Hippocampal formation (tissue), 2 donors: ENCODE measurements around the gene MEIKIN.

ENCODE experiments used
- DNase-seq, 2 donors: peaks; one replicate each; lab custom pipeline; 2025; lab: John Stamatoyannopoulos, UW

The MEIKIN gene, protein sequence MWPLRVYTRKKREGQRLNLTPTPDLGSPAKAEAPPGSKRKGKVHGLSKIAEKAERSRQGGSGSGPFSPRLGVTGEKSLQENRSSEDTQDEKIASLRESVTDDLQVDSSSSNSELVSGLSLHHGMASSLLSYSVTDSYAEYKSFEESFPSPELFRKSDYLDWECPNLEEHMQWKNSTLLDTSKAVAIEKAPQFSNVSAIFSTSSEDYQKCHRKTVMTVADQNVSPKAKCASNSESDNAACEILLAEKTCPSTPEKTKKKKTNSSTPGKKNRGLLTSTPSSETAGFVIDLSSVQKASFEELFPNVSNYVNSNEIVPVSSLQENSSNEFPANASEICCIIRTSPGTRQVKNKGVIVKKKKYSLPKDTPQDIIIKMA

GRCh38 chr5:131945551-131946168 lies at the start of gene MEIKIN:
Gene MEIKIN (minus strand): TSS chr5:131945663. CDS start chr5:131945505, 158 bp downstream.
- DNase-seq: no peak

DNA sequence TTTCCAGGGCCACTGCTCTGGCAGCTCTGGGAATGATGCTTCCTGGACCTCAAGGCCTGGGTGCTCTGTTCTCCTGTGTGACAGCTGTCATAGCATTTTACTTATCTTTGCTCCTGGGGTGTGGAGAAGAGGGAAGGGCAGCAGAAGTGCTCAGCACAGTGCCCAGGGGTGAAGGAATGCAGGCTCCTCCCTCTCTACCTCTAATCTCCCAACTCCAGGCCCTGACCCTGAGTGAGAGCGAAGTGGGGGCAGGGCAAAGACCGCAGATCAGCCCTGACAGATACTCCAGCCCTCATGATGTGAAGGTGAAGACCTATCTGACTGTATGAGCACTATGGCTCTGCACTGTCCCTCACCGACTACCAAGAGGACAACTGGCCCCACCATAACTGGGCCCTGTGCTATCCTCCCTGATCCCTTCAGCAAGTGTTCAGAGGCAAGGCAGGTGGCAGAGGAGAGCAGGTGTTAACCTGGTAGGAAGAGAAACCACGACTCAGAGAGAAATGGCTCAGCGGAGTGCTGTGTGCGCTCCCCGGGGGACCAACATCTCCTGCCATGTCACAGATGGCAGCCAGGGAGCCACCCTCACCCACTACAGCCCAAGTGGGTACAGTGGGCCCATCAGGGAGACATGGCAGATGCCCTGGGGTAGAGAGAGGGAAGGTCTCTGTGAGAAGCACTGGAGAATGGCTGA lies 49.2 kb upstream of the MEIKIN start:
- no peak for DNase-seq

DNA sequence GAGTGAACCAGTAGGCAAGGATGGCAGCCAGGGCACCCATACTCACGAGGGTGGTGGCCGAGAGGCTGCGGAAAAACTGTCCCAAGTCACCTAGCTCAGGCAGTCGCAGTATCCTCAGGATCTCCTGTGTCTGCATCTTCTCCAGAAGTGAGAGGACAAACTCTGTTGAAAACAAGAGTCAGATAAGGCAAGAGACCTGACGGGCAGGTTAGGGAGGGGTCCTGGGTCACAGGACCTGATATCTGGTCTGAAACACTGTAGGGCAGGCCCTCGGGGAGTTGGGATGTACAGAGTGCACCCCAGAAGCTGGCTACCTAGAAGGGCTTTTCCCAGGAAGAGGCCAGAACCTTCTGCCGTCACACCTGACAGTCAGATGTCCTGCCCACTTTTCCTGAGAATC lies 48.6 kb upstream of the MEIKIN start:
- DNase-seq: no peak

DNA sequence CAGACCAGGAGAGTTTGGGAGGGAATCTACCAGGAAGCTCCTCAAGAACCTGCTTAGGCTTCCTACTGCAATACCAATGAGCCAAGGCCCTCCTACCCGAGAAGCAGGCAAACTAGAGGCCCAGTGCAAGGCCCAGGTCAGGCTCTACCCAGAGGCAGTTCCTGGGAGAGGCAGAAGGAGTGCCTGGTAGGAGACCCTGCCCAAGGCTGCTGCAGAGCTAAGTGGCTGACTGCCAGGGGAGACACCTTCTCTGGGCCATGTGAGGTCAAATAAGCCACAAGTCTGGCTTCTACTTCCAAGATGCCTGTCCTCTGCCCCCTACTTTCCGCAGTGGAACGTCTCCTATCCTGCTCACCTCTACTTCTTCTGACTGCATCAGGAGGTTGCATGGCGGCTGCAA lies 48.2 kb upstream of the MEIKIN start:
- no peak for DNase-seq

DNA sequence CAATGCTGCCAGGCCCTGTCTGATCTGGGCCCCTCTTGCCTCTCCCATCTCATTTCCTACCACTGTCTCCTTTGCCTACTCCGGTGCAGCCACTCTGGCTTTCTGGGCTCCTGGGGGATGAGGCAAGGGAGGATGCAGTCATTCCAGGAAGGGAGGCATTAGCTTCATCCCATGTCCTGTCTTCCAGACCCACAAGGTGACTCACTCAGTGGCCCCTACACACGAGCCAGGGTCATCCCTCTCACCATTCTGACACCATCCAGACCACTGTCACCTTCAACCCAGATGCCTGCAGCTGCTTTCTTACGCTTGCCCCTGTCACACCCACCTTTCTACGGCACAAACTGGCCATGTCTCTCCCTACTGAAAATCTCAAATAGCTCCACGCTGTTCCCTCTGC lies 46.9 kb upstream of the MEIKIN start:
- no peak for DNase-seq

- no peak for DNase-seq
Observed at GRCh38 chr5:131991593-131992324, 46.3 kb upstream of the MEIKIN start.

DNA sequence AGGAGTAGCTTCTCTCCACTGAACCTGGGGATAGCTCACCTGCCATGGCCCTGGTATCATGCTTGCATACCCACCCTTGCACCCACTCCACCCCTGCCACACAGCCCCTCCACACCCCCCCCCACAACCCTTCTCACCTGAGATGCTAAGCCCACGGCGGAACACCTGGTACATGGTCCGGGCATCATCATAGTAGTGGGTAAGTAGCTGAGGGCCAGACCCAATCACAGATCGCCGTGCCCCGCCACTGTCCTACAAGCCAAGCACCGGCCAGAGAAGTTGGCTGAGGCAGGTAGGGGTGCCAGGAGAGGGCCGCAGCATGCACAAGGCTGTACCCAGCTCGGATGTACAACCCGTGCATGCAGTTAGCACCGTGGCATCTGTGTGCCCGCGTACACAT lies 45.3 kb upstream of the MEIKIN start:
- no peak for DNase-seq

GRCh38 chr5:131988601-131989000 lies 43.1 kb upstream of the MEIKIN start:
- DNase-seq: no peak

DNA sequence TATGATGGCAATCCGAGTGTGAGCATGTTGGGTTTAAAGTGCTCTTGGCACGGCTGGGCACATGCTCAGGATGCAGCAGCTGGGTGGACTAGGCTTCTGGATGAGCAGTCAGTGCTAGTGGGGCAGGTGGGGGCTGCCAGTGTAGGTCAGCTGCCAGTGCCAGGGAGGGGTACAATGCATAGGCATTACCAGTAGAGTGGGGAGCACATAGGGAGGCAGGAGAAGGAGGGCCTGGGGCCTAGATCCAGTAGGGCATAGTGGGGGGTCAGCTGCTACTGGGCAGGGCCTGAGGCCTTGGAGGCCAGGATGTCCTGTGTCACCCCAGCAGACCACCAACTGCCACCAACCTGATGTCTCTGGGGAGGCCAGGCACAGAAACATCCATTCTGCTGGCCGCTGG lies 41.8 kb upstream of the MEIKIN start:
- no peak for DNase-seq

DNA sequence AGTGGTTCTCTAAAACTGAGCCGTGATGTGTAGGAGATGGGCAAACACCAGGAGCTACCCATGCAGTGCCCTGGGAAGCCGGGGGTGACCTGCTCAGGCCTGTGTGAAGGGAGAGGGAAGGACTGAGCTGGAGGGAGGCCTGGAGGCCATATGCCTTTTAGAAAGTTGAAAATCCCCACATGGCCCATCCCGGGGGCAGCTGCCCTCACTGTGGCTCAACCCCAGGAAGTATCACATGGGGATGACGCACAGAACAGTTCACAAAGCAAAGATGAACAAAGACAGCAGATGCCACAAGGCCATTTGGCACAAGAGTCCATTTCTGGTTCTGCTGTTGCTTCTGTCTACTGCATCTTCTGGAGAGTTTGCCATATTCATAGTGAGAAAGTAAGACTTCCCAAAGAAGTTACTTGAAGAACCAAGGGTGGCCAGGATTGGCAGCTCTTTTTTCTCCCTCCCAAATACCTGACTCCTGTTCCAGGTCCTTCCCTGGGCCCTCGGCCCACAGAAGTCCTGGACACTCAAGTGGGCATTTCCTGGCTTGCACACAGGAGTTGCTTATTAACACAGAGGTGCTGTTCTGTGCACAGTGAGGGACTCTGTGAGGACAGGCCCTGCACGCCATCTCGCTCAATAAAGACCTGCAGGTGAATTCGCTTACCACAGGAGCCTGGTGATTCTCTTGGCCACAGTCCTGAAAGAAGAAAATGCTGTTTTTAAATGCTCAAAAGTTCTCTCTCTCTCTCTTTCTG lies 40.9 kb upstream of the MEIKIN start:
- DNase-seq: peak in 1 of 2 donors; percentile 23

- peak in 1 of 2 donors; percentile 31 for DNase-seq
Observed at GRCh38 chr5:131984956-131985665, 39.6 kb upstream of the MEIKIN start.

GRCh38 chr5:131983244-131983771 lies 37.8 kb upstream of the MEIKIN start:
- DNase-seq: no peak

- no peak for DNase-seq
Observed at GRCh38 chr5:131981516-131981915, 36.1 kb upstream of the MEIKIN start.

- DNase-seq: no peak
Observed at GRCh38 chr5:131980696-131981095, 35.2 kb upstream of the MEIKIN start.

DNA sequence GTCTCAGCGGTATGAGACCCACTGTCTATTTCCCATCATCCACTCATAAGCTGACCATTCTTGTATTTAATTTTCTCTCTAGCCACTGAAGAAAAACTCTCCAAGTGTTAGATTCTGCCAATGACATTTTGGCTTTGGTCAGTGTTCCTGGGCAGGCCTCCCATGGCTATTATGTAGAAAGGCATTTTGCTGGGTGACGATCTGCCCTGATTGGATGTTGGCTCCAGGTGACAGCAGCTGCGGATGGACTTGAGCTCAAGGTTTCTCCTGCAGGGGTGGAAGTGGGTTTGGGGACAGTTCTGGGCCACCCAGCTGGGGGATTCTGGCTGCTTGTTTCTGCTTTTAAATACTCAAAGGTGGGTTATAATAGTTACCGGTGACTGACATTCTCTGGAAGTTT lies 34.4 kb upstream of the MEIKIN start:
- DNase-seq: peak in 1 of 2 donors; percentile 50

DNA sequence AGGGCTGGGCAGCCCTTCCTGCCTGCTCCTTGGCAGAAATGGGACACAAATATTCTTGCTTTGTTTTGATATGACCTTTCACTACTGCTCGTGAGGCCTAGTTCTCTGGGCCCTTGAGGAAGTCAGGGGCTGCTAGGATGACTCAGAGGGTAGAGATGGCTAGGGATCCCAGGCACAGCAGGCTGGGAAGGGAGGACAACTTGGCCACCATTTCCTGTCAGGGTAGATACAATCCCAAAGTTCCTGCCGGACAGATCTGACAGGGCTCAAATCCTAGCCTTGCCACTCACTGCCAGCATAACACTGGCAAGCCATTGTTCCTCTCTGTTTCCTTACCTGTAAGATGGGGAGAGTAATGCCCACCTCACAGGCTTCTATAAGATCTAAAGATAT lies 31.7 kb upstream of the MEIKIN start:
- no peak for DNase-seq

DNA sequence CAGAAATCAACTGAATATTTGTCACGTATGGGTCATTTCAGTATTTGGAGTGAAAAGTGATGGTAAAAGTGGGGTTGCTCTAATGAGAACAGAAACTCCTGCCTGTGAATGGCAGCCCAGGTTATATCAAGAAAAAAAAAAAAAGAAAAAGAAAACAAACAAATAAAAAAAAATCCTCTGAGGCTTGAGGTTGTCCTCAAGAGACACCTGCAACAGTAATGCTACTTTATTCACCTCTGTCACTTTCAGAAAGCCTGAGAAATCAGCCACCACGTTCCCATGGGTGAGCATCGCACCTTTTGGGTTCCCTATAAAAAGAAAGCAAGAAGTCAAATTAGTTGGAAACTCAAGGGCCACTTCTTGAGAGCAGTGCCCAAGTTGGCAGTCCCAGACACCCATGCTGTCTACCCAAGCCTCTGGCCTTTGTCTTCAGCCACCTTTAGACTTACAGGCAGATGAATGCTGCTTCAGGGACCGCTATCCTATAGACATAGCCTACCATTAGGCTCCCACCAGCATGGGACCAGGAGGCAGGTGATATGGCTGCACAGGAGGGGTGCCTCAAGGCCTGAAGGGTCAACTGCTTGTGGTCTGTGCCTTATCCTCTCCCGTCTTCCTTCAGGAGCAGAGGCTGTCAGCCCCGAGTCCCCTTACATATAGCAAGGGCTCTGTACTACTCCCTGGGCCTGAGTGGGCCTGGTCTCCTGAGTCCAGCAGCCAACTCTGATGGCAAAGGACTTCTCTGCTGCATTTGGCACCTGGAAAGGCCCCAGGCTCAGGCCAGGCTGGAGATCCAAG lies 31.1 kb upstream of the MEIKIN start:
- DNase-seq: no peak

GRCh38 chr5:131974956-131975726 lies 29.7 kb upstream of the MEIKIN start:
- no peak for DNase-seq

- DNase-seq: no peak
Observed at GRCh38 chr5:131974622-131974955, 29.1 kb upstream of the MEIKIN start.
